Hepatocyte (in vitro differentiated cells): ENCODE data around the gene CUBN.

Source experiments
- EZH2 ChIP-seq: fragments of 200-600 bp; sonication (generic); IDR thresholded peaks from 2 replicates; pipeline ENCODE4 v1.6.1; 2016; ENCODE audit warnings: antibody characterized with exemption, mild to moderate bottlenecking, borderline replicate concordance
- TF ChIP-seq, protein P1 (sequence below): fragments of 200-600 bp; sonication (generic); IDR thresholded peaks from 2 replicates; pipeline ENCODE4 v1.5.1; 2016; ENCODE audit warnings: antibody characterized with exemption, mild to moderate bottlenecking; ENCODE audit not compliant: poor library complexity

DNA sequence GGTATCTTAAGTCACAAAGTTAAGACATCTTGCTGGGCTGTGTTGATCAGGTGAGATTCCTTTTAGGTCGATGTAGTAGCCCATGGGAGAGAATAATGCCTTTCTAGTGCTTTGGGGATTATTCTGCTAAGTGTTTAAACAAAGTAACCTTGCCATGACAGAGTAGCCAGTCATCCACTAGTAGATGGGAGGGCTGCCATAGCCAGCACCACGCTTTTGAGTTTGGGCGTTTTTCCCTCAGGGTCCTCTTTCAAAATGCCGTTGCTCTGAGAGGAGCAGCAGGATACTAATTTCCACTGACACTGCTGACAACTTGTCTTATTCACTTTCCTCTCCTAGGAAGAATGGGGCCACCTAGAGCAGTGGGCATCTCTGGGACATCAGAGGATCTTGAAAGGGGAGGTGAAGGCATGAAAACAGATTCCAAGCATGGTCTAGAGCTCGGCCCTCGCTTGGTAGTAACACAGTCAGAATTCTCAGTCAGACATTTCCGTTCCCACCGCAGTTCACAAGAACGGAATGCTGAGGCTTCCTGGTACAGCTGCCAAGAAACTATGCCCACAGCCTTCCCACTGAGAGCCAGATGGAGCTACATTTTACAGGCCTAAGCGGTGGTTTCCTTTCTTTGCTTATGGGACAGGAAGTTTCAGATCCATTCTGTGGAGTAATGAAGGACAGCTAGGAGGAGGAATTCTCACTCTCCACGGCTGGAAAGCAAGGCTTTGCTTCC is 297.1 kb downstream of the CUBN start:
- no peak for TF ChIP-seq EZH2
- TF ChIP-seq, protein P1, sequence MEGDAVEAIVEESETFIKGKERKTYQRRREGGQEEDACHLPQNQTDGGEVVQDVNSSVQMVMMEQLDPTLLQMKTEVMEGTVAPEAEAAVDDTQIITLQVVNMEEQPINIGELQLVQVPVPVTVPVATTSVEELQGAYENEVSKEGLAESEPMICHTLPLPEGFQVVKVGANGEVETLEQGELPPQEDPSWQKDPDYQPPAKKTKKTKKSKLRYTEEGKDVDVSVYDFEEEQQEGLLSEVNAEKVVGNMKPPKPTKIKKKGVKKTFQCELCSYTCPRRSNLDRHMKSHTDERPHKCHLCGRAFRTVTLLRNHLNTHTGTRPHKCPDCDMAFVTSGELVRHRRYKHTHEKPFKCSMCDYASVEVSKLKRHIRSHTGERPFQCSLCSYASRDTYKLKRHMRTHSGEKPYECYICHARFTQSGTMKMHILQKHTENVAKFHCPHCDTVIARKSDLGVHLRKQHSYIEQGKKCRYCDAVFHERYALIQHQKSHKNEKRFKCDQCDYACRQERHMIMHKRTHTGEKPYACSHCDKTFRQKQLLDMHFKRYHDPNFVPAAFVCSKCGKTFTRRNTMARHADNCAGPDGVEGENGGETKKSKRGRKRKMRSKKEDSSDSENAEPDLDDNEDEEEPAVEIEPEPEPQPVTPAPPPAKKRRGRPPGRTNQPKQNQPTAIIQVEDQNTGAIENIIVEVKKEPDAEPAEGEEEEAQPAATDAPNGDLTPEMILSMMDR: no peak
